ENCODE measurements around the gene IGSF9B.

- TF ChIP-seq CTCF (IDR thresholded peaks at IDR 0.05; ENCODE audit: poor library complexity) (no peak), EZH2 (IDR thresholded peaks at IDR 0.05; ENCODE audit: borderline replicate concordance) (no peak)
Observed at GRCh38 chr11:133906241-133906640, 50.5 kb downstream of the IGSF9B start.
